Measurements from ENCODE around the gene AATK. TPM values are rescaled to one million over a fixed set of nuclear protein-coding genes. Genes with fewer than 3 reads are reported as not detected.

Gene AATK
- total RNA-seq, 1 donor from 2014 or later = 0.42 TPM

DNA sequence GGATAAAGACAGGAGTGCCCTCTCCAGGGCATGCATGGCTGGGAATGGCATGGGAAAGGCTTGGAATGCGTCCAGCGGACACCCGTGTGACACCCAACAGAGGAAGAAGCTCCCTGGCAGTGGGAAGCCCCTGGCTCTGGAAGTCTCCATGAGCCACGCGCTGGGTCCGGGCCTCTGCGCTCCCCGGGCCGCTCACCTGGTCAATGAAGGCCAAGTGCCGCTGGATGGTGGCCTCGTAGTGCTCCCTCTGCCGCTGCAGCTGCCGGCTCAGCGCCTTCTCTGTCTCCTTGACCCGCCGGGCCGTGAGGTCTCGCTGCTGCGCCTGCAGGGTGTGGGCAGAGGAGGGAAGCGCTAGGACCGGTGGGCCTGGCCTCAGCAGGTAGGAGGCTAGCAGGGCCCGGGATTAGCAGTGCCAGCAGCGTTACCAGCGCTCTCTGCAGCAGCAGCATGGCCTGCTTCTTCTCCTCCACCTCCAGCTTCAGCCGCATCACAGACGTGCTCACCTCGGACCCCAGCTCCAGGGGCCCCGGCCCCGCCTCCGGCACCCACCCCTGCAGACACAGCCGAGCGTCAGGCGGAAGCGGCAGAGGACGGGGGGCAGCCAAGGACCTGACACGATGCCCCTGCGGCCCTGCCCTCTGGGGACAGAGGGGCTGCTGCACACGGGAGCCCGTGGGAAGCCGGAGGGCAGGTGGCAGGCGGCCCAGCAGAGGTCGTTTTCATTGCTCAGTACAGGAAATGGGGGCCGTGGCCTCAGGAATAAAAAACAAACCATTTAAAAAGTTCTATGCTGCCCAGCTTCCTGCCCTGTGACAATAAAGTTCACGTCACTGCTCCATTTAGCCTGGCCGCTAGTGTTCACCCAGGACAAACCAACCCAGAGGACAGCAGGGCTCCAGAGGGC is 30.7 kb upstream of the AATK start:
- no peak for DNase-seq
- H3K27me3 Mint-ChIP-seq = no peaks in the 10 kb centered on the region
- intact Hi-C loops (cut with micrococcal nuclease) = no loop called here
- no peak overlapping the region for H3K4me3 Mint-ChIP-seq
- H3K4me1 Mint-ChIP-seq = no peaks in the 10 kb centered on the region
- ChIA-PET POLR2A (no interaction called here), CTCF (no interaction called here)
- ATAC-seq (ENCODE audit: low read depth) = no peak
- no peak overlapping the region for H3K27ac Mint-ChIP-seq
- TF ChIP-seq, protein P1, sequence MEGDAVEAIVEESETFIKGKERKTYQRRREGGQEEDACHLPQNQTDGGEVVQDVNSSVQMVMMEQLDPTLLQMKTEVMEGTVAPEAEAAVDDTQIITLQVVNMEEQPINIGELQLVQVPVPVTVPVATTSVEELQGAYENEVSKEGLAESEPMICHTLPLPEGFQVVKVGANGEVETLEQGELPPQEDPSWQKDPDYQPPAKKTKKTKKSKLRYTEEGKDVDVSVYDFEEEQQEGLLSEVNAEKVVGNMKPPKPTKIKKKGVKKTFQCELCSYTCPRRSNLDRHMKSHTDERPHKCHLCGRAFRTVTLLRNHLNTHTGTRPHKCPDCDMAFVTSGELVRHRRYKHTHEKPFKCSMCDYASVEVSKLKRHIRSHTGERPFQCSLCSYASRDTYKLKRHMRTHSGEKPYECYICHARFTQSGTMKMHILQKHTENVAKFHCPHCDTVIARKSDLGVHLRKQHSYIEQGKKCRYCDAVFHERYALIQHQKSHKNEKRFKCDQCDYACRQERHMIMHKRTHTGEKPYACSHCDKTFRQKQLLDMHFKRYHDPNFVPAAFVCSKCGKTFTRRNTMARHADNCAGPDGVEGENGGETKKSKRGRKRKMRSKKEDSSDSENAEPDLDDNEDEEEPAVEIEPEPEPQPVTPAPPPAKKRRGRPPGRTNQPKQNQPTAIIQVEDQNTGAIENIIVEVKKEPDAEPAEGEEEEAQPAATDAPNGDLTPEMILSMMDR (IDR thresholded peaks at IDR 0.05) = no peak
- H3K36me3 Mint-ChIP-seq (ENCODE audit: low read depth) = peaks cover 19% of the 10 kb centered on the region
- no peaks in the 10 kb centered on the region for H3K9me3 Mint-ChIP-seq

DNA sequence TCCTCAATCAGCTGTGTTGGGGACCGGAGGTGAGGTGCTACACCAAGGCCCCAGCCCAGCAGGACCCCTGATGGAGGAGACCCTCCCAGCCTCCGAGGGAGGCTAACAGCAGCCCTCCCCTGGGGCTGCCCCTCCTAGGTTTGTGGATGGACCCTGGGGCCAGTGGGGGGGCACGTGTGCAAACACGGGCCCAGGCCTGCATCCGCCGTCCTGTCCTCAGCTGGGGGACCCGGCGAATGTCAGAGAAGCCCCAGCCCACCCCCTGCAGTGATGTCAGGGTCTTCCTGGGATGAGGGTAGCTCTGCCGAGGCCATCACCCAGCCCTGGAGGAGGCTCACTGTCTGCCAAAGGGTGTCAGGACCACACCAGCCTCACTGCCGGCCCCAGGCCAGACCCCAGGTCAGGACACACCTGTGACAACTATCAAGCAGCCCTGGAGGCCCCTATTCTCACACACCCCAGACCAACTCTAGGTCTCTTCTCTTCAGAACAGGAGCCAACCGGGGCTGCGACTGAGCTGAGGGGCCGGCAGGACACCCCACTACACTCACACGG is 30.0 kb upstream of the AATK start:
- no peak overlapping the region for H3K4me3 Mint-ChIP-seq
- TF ChIP-seq, protein P1 (IDR thresholded peaks at IDR 0.05) = no peak
- intact Hi-C loops (cut with micrococcal nuclease) = no loop called here
- DNase-seq (no peak), ATAC-seq (ENCODE audit: low read depth) (no peak)
- no peak overlapping the region for H3K27ac Mint-ChIP-seq
- CTCF ChIA-PET = no interaction called here
- POLR2A ChIA-PET = no interaction called here
- H3K36me3 Mint-ChIP-seq (ENCODE audit: low read depth) = peaks cover 21% of the 10 kb centered on the region
- no peaks in the 10 kb centered on the region for H3K27me3 Mint-ChIP-seq
- no peaks in the 10 kb centered on the region for H3K9me3 Mint-ChIP-seq
- no peaks in the 10 kb centered on the region for H3K4me1 Mint-ChIP-seq

DNA sequence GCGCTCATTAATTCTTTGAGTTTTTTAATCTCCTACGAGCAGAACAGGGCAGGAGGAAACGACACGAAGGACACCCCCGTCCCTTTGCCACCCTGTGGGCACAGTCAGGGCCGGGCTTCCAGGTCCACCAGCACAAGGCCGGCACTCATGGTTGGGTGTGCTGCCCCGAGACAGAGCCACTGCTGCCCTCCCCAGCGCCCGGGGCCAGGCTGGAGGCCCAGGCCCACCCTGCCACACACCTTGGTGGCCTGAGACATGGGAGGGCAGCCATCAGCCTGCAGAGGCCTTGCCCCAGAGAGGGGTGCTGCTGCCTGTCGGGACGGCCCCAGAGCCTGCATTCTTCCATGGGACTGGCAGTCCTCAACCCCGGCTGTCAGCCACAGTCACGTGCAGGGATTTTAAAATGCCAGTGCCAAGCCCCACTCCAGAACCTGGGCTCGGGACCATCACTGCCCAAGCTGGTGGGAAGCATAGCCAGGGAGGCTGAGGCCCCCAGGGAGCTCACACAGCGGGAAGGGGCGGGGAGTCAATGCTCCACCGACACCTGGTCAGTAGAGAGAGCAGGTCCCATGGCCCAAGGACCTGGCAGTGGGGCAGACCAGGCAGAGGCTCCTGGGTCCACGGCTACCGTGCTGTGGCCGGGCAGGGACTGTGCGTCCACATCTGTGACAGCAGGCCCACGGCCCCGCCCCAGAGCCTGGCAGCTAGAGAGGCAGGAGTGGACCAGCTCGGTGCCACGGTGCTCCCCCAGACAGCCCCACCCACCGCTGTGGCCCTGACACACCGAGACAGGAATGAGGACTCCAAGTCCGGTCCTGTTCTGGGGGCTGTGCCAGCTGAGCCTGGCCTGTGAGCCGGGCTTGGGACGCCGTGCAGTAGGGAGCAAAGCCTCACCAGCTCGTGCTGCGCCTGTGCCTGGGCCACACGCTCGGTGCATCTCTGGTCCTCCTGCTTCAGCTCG is 29.2 kb upstream of the AATK start:
- no peak overlapping the region for H3K27ac Mint-ChIP-seq
- no peaks in the 10 kb centered on the region for H3K27me3 Mint-ChIP-seq
- TF ChIP-seq, protein P1 (IDR thresholded peaks at IDR 0.05) = no peak
- DNase-seq (no peak), ATAC-seq (ENCODE audit: low read depth) (no peak)
- peaks cover 26% of the 10 kb centered on the region for H3K36me3 Mint-ChIP-seq (ENCODE audit: low read depth)
- intact Hi-C loops (cut with micrococcal nuclease) = no loop called here
- no peaks in the 10 kb centered on the region for H3K4me1 Mint-ChIP-seq
- H3K4me3 Mint-ChIP-seq = no peak overlapping the region
- ChIA-PET CTCF (no interaction called here), POLR2A (no interaction called here)
- no peaks in the 10 kb centered on the region for H3K9me3 Mint-ChIP-seq

DNA sequence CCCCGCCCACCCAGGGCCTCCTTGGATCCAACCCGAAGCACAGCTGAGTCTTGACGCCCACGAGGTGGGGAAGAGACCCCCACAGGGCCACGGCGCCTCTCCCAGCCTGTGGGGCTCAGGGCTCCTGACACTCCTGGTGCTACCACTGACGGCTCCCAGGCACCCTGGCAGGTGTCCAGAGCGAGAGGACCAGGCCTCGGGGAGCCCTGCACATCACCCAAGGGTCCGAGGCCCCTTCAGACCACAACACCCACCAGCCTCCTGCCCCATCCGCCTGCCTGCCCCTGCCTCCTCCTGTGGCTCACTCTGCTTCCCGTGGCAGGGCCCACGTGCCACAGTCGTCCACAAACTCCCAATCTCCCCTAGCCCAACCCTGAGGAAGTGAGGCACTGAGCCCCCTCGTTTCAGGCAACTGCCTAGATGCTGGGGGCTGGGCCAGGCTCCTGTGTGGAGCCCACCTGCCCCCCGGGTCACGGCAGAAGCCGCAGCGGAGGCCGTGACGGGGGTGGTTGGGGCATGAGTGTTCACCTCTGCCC is 28.3 kb upstream of the AATK start:
- H3K27ac Mint-ChIP-seq = no peak overlapping the region
- peaks cover 27% of the 10 kb centered on the region for H3K36me3 Mint-ChIP-seq (ENCODE audit: low read depth)
- CTCF ChIA-PET = no interaction called here
- intact Hi-C loops (cut with micrococcal nuclease) = no loop called here
- TF ChIP-seq, protein P1 (IDR thresholded peaks at IDR 0.05) = no peak
- no peak for DNase-seq
- ATAC-seq (ENCODE audit: low read depth) = no peak
- H3K9me3 Mint-ChIP-seq = no peaks in the 10 kb centered on the region
- H3K4me3 Mint-ChIP-seq = no peak overlapping the region
- no peaks in the 10 kb centered on the region for H3K4me1 Mint-ChIP-seq
- no peaks in the 10 kb centered on the region for H3K27me3 Mint-ChIP-seq
- POLR2A ChIA-PET = no interaction called here
